GM19328 (cell line): Measurements from ENCODE around the gene SLC16A5.
"Not testable (repeated sequence)": the region's sequence is repeated elsewhere in the genome, so short reads cannot be mapped to it uniquely, and the experiment has no call there.

Experiments used
- ATAC-seq: cut with Tn5 transposase; IDR thresholded peaks from one replicate; pipeline ENCODE4 v1.9.1; 2021; ENCODE audit warnings: mild to moderate bottlenecking, moderate library complexity; ENCODE audit not compliant: unreplicated experiment

The SLC16A5 gene

GRCh38 chr17:75109407-75110233 lies 21.9 kb downstream of the SLC16A5 start, which contains the start of gene ARMC7:
ARMC7 (plus strand) TSS chr17:75109969; CDS start chr17:75110289, 320 bp downstream.
- ATAC-seq: peak; percentile 71

DNA sequence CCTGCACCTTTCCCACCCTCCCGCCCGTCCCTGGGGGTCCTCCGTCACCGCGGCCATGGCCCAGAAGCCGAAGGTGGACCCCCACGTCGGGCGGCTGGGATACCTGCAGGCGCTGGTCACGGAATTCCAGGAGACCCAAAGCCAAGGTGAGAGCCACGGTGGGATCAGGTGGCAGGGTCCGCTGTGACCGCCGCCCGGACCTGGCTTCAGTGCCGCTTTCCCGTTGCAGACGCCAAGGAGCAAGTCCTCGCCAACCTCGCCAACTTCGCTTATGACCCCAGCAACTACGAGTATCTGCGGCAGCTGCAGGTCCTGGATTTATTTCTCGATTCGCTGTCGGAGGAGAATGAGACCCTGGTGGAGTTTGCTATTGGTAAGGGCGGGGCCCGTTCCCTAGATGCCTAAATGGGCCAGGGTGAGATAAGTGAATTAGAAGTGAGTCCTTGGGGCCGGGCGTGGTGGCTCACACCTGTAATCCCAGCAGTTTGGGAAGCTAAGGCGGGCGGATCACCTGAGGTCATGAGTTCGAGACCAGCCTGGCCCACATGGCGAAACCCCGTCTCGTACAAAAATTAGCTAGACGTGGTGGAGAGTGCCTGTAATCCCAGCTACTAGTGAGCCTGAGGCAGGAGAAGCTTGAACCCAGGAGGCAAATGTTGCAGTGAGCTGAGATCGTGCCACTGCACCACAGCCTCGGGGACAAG lies 22.6 kb downstream of the SLC16A5 start:
- no peak for ATAC-seq

- no peak for ATAC-seq
These were observed 24.1 kb downstream of the SLC16A5 start for GRCh38 chr17:75111777-75112335.

- ATAC-seq: no peak
These were observed 26.2 kb downstream of the SLC16A5 start for GRCh38 chr17:75113798-75114551.

DNA sequence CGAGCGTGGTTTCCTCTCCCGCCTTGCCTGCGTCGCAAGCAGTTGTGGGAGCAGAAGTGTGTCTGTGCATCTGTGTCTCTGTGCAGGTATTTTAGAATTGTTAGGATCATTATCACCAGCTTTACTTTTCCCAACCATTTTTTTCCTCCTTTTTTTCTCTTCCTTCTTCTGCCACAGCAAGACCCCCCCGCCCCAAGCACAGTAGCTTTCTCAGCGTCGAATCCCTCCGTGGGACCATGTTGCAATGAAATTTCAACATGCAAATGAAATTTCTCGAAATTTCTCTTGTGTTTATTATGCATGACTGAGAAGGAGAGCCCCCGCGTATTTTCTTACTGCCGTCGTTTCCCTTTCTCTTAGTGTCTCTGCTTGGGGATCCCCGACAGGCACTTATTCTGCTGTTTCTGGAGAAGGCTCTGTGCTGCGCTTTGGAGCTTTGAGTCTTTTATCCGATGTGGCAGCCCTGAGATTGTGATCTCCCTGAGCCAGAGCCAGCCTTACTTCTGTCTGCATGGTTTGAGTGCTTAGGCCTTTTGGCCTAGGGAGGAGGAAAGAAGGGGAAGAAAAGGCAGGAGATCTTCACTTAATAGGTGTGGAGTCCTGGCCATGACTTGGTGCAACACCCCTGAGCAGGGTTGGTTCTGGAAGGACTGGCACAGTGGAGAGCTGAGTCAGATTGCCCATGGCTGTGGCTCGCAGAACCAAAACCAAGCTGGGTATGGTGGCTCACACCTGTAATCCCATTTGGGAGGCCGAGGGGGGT lies 27.0 kb downstream of the SLC16A5 start:
- ATAC-seq: no peak

DNA sequence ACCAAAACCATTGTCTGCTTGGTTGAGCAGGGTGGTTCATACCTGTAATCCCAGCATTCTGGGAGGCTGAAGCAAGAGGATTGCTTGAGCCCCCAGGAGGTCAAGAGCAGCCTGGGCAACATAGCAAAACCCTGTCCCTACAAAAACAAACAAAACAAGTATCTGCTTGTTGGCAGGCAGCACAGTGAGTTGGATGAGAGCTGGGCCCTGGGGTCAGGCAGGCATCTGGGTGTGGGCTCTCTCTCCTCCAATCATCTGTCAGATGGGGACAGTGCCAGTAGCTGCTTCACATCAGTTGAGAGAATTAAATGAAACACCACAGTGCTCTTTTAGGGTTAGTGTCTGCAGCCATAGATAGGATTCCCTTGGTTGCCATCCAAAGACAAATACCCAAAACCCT lies 27.8 kb downstream of the SLC16A5 start:
- ATAC-seq: no peak

GRCh38 chr17:75116737-75117136 lies 29.0 kb downstream of the SLC16A5 start:
- no peak for ATAC-seq

DNA sequence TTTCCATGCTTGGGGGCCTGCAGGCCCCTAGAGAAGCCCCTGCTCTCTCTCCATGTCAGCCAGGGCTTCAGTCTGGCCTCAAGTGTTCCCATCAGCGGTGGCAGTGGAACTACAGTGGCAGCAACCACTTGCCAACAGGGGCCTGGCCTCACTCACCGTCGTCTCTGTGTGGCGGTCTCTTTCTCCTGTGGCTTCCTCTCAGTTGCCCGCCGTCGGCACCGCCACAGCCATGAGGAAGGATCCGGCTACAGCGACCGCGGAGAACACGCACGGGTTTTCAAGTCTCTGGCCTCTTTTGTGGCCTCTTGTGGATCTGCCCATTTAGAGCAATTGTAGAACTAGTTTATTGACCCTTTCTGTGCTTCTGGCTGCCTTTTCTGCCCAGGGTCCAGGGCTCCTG lies 30.6 kb downstream of the SLC16A5 start:
- no peak for ATAC-seq

GRCh38 chr17:75124041-75124818 lies 36.5 kb downstream of the SLC16A5 start:
- ATAC-seq: no peak

- ATAC-seq: no peak
These were observed 37.0 kb downstream of the SLC16A5 start for GRCh38 chr17:75124819-75125162.

- no peak for ATAC-seq
These were observed 38.2 kb downstream of the SLC16A5 start for GRCh38 chr17:75125984-75126383.

DNA sequence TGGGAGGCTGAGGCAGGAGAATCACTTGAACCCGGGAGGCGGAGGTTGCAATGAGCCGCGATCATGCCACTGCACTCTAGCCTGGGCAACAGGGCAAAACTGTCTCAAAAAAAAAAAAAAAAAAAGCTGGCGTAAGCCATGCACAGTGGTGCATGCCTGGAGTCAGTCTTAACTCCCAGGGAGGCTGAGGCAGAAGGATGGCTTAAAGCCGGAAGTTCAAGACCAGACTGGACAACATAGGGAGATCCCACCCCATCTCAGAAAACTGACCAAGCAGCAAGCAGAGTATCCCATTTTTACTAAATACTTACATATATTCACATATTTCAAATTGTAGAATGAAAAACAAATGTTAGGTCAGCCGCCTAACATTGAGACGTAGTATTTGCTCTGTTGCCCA lies 39.2 kb downstream of the SLC16A5 start:
- no peak for ATAC-seq

DNA sequence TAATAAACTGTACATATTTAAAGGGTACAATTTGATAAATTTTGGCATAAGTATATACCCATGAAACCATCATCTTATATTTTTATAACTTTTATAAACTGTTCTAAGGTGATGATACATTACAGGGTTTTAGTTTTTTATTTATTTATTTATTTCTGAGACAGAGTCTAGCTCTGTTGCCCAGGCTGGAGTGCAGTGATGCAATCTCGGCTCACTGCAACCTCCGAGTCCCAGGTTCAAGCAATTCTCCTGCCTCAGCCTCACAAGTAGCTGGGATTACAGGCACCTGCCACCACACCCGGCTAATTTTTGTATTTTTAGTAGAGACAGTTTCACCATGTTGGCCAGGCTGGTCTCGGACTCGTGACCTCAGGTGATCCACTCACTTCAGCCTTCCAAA lies 40.2 kb downstream of the SLC16A5 start:
- ATAC-seq: not testable (repeated sequence)

GRCh38 chr17:75128694-75129505 lies 41.1 kb downstream of the SLC16A5 start:
- no peak for ATAC-seq

GRCh38 chr17:75129576-75129975 lies 41.8 kb downstream of the SLC16A5 start:
- no peak for ATAC-seq

DNA sequence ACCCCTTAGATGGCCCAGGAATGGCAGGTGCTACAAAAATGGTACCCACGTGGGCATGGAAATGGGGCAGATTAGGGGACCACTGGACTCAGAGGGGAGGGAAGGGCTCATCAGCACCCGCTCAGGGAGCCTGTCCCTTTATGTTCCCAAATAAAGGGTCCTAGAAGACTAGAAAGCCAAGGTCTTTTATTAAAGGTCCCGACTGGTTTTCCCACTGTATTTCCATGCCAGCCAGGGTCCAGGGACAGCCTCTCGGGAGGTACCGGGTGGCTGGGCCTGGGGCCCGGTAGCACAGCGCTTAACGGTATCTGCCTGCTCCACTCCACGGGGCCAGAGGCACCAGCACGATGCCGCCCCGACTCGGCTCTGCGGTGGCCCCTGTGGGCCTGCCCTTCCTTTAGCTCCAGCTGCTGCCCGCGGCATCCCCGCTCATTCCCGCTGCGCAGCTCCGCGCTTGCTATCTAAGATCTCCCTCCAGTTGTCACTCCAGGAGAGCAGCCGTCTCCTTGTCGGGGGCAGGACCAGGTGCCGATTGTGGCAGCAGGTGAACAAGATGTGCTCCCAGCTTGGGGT lies 42.4 kb downstream of the SLC16A5 start:
- no peak for ATAC-seq

DNA sequence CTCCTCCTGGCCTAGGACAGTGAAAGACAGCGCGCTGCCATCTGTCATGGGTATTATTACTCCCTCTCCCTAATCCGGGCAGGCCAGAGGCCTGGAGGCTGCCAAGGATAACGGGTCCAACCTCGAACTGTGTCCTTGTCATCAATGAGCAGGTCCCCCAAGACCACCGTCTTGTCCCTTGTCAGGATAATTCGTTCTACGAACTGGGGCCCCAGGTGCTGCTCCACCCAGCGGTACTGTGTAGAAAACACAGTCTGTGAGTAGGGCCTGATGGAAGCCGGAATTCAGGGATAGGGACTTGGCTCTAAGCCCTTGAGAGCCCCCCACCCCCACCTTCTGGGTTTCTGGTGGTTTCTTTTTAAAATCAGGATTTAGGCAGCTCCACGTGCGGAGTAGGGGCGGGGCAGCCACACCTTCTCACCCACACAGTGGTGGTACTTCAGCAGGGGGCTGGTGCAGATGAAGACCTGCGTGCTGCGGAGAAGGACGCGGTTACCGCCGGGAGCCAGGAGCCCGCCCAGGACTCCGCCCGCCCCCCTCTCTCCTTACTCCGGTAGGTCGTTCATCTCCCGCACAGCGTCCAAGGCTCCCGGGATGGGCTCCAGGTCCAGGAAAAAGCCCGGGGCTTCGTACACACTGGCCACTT lies 43.0 kb downstream of the SLC16A5 start:
- no peak for ATAC-seq
